ENCODE data around the gene SULT1E1.

DNA sequence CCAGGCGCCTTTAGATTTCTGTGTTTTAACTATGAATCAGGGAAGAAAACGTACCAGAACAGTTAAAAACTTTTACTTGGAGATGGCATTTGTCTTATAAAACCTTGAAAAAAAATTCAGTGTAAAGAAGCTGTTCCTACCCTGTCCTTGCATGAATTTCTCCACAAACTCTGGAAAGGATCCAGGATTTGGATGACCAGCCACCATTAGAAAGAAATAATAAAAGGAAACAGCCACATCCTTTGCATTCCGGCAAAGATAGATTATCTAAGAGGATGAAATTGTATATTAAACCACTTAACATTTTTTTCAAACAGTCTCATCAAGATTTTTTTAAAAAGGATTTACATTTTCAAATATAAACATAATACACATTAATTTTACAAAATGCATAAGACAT, 10.6 kb downstream of the SULT1E1 start:
- TF ChIP-seq, protein P1, sequence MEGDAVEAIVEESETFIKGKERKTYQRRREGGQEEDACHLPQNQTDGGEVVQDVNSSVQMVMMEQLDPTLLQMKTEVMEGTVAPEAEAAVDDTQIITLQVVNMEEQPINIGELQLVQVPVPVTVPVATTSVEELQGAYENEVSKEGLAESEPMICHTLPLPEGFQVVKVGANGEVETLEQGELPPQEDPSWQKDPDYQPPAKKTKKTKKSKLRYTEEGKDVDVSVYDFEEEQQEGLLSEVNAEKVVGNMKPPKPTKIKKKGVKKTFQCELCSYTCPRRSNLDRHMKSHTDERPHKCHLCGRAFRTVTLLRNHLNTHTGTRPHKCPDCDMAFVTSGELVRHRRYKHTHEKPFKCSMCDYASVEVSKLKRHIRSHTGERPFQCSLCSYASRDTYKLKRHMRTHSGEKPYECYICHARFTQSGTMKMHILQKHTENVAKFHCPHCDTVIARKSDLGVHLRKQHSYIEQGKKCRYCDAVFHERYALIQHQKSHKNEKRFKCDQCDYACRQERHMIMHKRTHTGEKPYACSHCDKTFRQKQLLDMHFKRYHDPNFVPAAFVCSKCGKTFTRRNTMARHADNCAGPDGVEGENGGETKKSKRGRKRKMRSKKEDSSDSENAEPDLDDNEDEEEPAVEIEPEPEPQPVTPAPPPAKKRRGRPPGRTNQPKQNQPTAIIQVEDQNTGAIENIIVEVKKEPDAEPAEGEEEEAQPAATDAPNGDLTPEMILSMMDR (IDR thresholded peaks at IDR 0.05): no peak
- TF ChIP-seq EZH2 (IDR thresholded peaks at IDR 0.05): no peak
- no peak for TF ChIP-seq EZH2phosphoT487 (IDR thresholded peaks at IDR 0.05)
